Lower leg skin (tissue), 4 donors: Measurements from ENCODE around the gene FAM120A. TPM values are rescaled to one million over a fixed set of nuclear protein-coding genes. Genes with fewer than 3 reads are reported as not detected.

Source experiments
- DNase-seq, 2 donors: peaks; one replicate each; pipeline ENCODE4 v3.0.0-alpha.2; 2019; ENCODE audit warnings: low spot score in 2 of 2
- H3K4me3 ChIP-seq: fragments of 200-600 bp; sonication (generic); 2 replicates; pipeline ENCODE4 v1.5.1; 2017; ENCODE audit warnings: mild to moderate bottlenecking, low read depth; ENCODE audit not compliant: poor library complexity, severe bottlenecking
- CTCF ChIP-seq, 3 donors: fragments of 450-650 bp; IDR thresholded peaks; one replicate each; pipeline ENCODE4 v1.5.1; 2016; ENCODE audit warnings: antibody characterized with exemption in 3 of 3, mild to moderate bottlenecking in 3 of 3, moderate library complexity in 2 of 3
- POLR2A ChIP-seq, 2 donors: fragments of 450-650 bp; IDR thresholded peaks; one replicate each; pipeline ENCODE4 v1.6.1; 2016 to 2017; ENCODE audit warnings: antibody characterized with exemption in 2 of 2, mild to moderate bottlenecking in 1 of 2, moderate library complexity in 1 of 2
- WGBS, 2 donors: methylation state at CpG; one replicate each; pipeline ENCODE4 v1.1.5; 2018; 5-methylcytosine and 5-hydroxymethylcytosine counted together
- intact Hi-C: fragments of 100-400 bp; cut with DNase I; formaldehyde crosslinking; loops from one replicate; pipeline ENCODE4 v1.15.0; 2023; ENCODE audit warnings: low total_unique reads
- total RNA-seq, 4 donors: library from RNA; depleted of rRNA; stranded (reverse); fragments of >200 nt; gene quantifications; one replicate each; pipeline ENCODE4 v1.1.0, GENCODE V29; 2016

FAM120A gene
- total RNA-seq, 4 donors from 2014 or later, result 58.1 to 80.5 (median 65.0) TPM

- no peak overlapping the region for H3K4me3 ChIP-seq
- intact Hi-C loops, result no loop called here
- peak in 1 of 2 donors; percentile 64 for DNase-seq
- TF ChIP-seq CTCF (IDR thresholded peaks at IDR 0.05) (no peak), POLR2A (IDR thresholded peaks at IDR 0.05) (no peak)
- WGBS, 2 donors, result 69 to 85% methylated on average over 8 of the region's 8 CpGs
Measured at GRCh38 chr9:93590609-93591234, 139.2 kb downstream of the FAM120A start.

- no peak overlapping the region for H3K4me3 ChIP-seq
- intact Hi-C loops, result no loop called here
- 53 to 55% methylated on average over 12 to 13 of the region's 13 CpGs for whole genome bisulfite sequencing, 2 donors
- DNase-seq, result peak in 1 of 2 donors; percentile 73
- TF ChIP-seq CTCF (IDR thresholded peaks at IDR 0.05), result no peak
- TF ChIP-seq POLR2A (IDR thresholded peaks at IDR 0.05), result no peak
Measured at GRCh38 chr9:93591301-93592007, 140.0 kb downstream of the FAM120A start.

GRCh38 chr9:93592008-93592642 is 140.6 kb downstream of the FAM120A start:
- 80 to 81% methylated on average over 8 of the region's 8 CpGs for WGBS, 2 donors
- peak in 1 of 2 donors; percentile 76 for DNase-seq
- no peak overlapping the region for H3K4me3 ChIP-seq
- intact Hi-C loops, result no loop called here
- no peak for TF ChIP-seq POLR2A (IDR thresholded peaks at IDR 0.05)
- no peak for TF ChIP-seq CTCF (IDR thresholded peaks at IDR 0.05)

DNA sequence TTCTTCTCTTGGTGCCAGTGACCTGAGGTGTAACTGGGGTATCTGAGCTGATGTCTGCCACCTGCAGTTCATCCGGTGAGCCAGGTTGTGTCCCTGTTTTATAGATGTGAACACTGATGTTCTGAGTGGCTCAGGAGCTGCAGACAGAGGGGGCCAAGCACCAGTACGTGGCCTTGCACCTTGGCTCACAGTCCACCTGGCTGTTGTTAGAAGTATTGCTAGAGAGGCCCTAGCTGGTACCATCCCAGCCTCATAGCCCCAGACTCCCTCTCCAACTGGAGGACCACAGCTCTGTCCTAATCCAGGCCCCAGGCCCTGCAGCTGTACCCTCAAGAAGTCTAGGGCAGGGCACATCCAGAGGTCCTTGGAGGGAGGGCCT is 141.1 kb downstream of the FAM120A start:
- TF ChIP-seq CTCF (IDR thresholded peaks at IDR 0.05) (no peak), POLR2A (IDR thresholded peaks at IDR 0.05) (no peak)
- peak in 1 of 2 donors; percentile 72 for DNase-seq
- WGBS, 2 donors, result 57 to 89% methylated on average over 2 of the region's 2 CpGs
- intact Hi-C loops, result no loop called here
- no peak overlapping the region for H3K4me3 ChIP-seq

- no peak overlapping the region for H3K4me3 ChIP-seq
- TF ChIP-seq CTCF (IDR thresholded peaks at IDR 0.05), result no peak
- no peak for TF ChIP-seq POLR2A (IDR thresholded peaks at IDR 0.05)
- WGBS, 2 donors, result 59 to 78% methylated on average over 2 of the region's 2 CpGs
- intact Hi-C loops, result no loop called here
- DNase-seq, result peak in 1 of 2 donors; percentile 62
Measured at GRCh38 chr9:93593144-93593658, 141.7 kb downstream of the FAM120A start.
